Activated CD8-positive, alpha-beta T cell treated with anti-CD3 and anti-CD28 coated beads for 36 hours (primary cell): ENCODE measurements around the gene PLCXD1. TPM values are rescaled to one million over a fixed set of nuclear protein-coding genes. Genes with fewer than 3 reads are reported as not detected.
"Not testable (repeated sequence)": the region's sequence is repeated elsewhere in the genome, so short reads cannot be mapped to it uniquely, and the experiment has no call there.

ENCODE experiments used
- ATAC-seq: fragments of 200-7000 bp; cut with Tn5 transposase; one replicate; pipeline ENCODE4 v1.10.0; 2021; ENCODE audit warnings: mild to moderate bottlenecking, moderate library complexity
- CTCF ChIA-PET: fragments of 350-600 bp; sonication (Branson Sonifier 250); formaldehyde crosslinking; loops from one replicate; lab custom pipeline; 2021; ENCODE audit warnings: antibody characterized with exemption; lab: Charles Lee
- POLR2A ChIA-PET: fragments of 350-600 bp; sonication (Branson Sonifier 250); formaldehyde crosslinking; loops from one replicate; lab custom pipeline; 2021; ENCODE audit warnings: antibody characterized with exemption; lab: Charles Lee
- DNase-seq: peaks from one replicate; pipeline ENCODE4 v3.0.0-alpha.2; 2020
- H3K27ac Mint-ChIP-seq: one replicate; pipeline ENCODE4 v1.8.0; 2021; ENCODE audit warnings: mild to moderate bottlenecking, mixed read lengths
- H3K27me3 Mint-ChIP-seq: one replicate; pipeline ENCODE4 v1.8.0; 2021; ENCODE audit warnings: mixed read lengths
- H3K36me3 Mint-ChIP-seq: one replicate; pipeline ENCODE4 v1.8.0; 2021; ENCODE audit warnings: low read depth, mixed read lengths
- H3K4me1 Mint-ChIP-seq: one replicate; pipeline ENCODE4 v1.8.0; 2021; ENCODE audit warnings: low read depth, mixed read lengths
- H3K4me3 Mint-ChIP-seq: one replicate; pipeline ENCODE4 v1.8.0; 2021; ENCODE audit warnings: mild to moderate bottlenecking, moderate library complexity, mixed read lengths
- H3K9me3 Mint-ChIP-seq: one replicate; pipeline ENCODE4 v1.8.0; 2021; ENCODE audit warnings: mixed read lengths
- CTCF ChIP-seq: fragments of 200-600 bp; IDR thresholded peaks from one replicate; pipeline ENCODE4 v1.8.0; 2022; ENCODE audit warnings: antibody characterized with exemption, mild to moderate bottlenecking
- intact Hi-C: fragments of 100-400 bp; cut with micrococcal nuclease; formaldehyde crosslinking; loops from one replicate; pipeline ENCODE4 v1.10.0; 2022
- total RNA-seq, 2 experiments: library from RNA; stranded (reverse); gene quantifications; one replicate each; pipeline ENCODE4 v1.2.3, GENCODE V29; 2021

The PLCXD1 gene
- total RNA-seq, 2 experiments from 2014 or later = 63.9 to 65.7 TPM

- no peak for DNase-seq
- no peak overlapping the region for H3K27ac Mint-ChIP-seq
- H3K4me1 Mint-ChIP-seq = no peaks in the 10 kb centered on the region
- no peak overlapping the region for H3K4me3 Mint-ChIP-seq
- peaks cover 51% of the 10 kb centered on the region for H3K36me3 Mint-ChIP-seq
- POLR2A ChIA-PET = no interaction called here
- no peaks in the 10 kb centered on the region for H3K9me3 Mint-ChIP-seq
- no peak for TF ChIP-seq CTCF
- H3K27me3 Mint-ChIP-seq = no peaks in the 10 kb centered on the region
- ATAC-seq = no peak
- intact Hi-C loops = no loop called here
- CTCF ChIA-PET = no interaction called here
These were observed 12.0 kb downstream of the PLCXD1 start for GRCh38 chrX:292900-293897.

GRCh38 chrX:295136-295535 lies 14.0 kb downstream of the PLCXD1 start:
- Mint-ChIP-seq H3K27ac (no peak overlapping the region), H3K27me3 (no peaks in the 10 kb centered on the region), H3K4me1 (no peaks in the 10 kb centered on the region), H3K9me3 (no peaks in the 10 kb centered on the region), H3K36me3 (peaks cover 52% of the 10 kb centered on the region), H3K4me3 (no peak overlapping the region)
- no peak for TF ChIP-seq CTCF
- POLR2A ChIA-PET = no interaction called here
- peak; percentile 0 for DNase-seq
- CTCF ChIA-PET = no interaction called here
- intact Hi-C loops = no loop called here
- ATAC-seq = no peak

- no peak for TF ChIP-seq CTCF
- H3K36me3 Mint-ChIP-seq = peaks cover 52% of the 10 kb centered on the region
- ATAC-seq = no peak
- no peaks in the 10 kb centered on the region for H3K27me3 Mint-ChIP-seq
- H3K27ac Mint-ChIP-seq = no peak overlapping the region
- intact Hi-C loops = no loop called here
- no peak overlapping the region for H3K4me3 Mint-ChIP-seq
- no peaks in the 10 kb centered on the region for H3K9me3 Mint-ChIP-seq
- ChIA-PET POLR2A (no interaction called here), CTCF (no interaction called here)
- no peaks in the 10 kb centered on the region for H3K4me1 Mint-ChIP-seq
- DNase-seq = no peak
These were observed 17.8 kb downstream of the PLCXD1 start for GRCh38 chrX:298993-299392.

- ATAC-seq = no peak
- no peak for DNase-seq
- H3K4me1 Mint-ChIP-seq = no peaks in the 10 kb centered on the region
- H3K9me3 Mint-ChIP-seq = no peaks in the 10 kb centered on the region
- no peak for TF ChIP-seq CTCF
- H3K27ac Mint-ChIP-seq = no peak overlapping the region
- no peak overlapping the region for H3K4me3 Mint-ChIP-seq
- intact Hi-C loops = no loop called here
- no peaks in the 10 kb centered on the region for H3K27me3 Mint-ChIP-seq
- peaks cover 57% of the 10 kb centered on the region for H3K36me3 Mint-ChIP-seq
- ChIA-PET CTCF (no interaction called here), POLR2A (no interaction called here)
These were observed 19.2 kb downstream of the PLCXD1 start for GRCh38 chrX:300334-300733.

- no peak overlapping the region for H3K27ac Mint-ChIP-seq
- TF ChIP-seq CTCF = no peak
- intact Hi-C loops = no loop called here
- H3K4me3 Mint-ChIP-seq = no peak overlapping the region
- H3K36me3 Mint-ChIP-seq = peaks cover 65% of the 10 kb centered on the region
- H3K9me3 Mint-ChIP-seq = no peaks in the 10 kb centered on the region
- POLR2A ChIA-PET = no interaction called here
- no peaks in the 10 kb centered on the region for H3K27me3 Mint-ChIP-seq
- H3K4me1 Mint-ChIP-seq = no peaks in the 10 kb centered on the region
- ATAC-seq = no peak
- no peak for DNase-seq
- CTCF ChIA-PET = no interaction called here
These were observed 21.8 kb downstream of the PLCXD1 start for GRCh38 chrX:302975-303374.

- H3K27me3 Mint-ChIP-seq, H3K27ac Mint-ChIP-seq, POLR2A ChIA-PET, H3K9me3 Mint-ChIP-seq, DNase-seq, H3K4me1 Mint-ChIP-seq, CTCF ChIA-PET, intact Hi-C loops, H3K4me3 Mint-ChIP-seq: not testable (repeated sequence)
- peak; percentile 17 for ATAC-seq
- peaks cover 60% of the 10 kb centered on the region for H3K36me3 Mint-ChIP-seq
These were observed 24.8 kb downstream of the PLCXD1 start for GRCh38 chrX:305781-306613.
